Liver (tissue), 3 donors: ENCODE data around the gene GNAO1.

Source experiments
- HNF4A ChIP-seq, 2 donors: conservative IDR thresholded peaks; 2 replicates each; pipeline ENCODE4 v1.6.1; 2016; ENCODE audit warnings: antibody characterized with exemption in 2 of 2, mild to moderate bottlenecking in 2 of 2
- RAD21 ChIP-seq, 2 donors: IDR thresholded peaks; 2 replicates each; pipeline ENCODE4 v1.6.1; 2016; ENCODE audit warnings: antibody characterized with exemption in 2 of 2, mild to moderate bottlenecking in 2 of 2
- SP1 ChIP-seq: IDR thresholded peaks from 2 replicates; pipeline ENCODE4 v1.6.1; 2018; ENCODE audit warnings: antibody characterized with exemption, mild to moderate bottlenecking
- TAF1 ChIP-seq: conservative IDR thresholded peaks from 2 replicates; pipeline ENCODE4 v1.6.1; 2016; ENCODE audit warnings: antibody characterized with exemption, mild to moderate bottlenecking
- YY1 ChIP-seq: IDR thresholded peaks from 2 replicates; pipeline ENCODE4 v1.6.1; 2016; ENCODE audit warnings: antibody characterized with exemption, mild to moderate bottlenecking
- TF ChIP-seq, protein P1 (sequence below): fragments of 150-350 bp; IDR thresholded peaks from 2 replicates; pipeline ENCODE4 v1.5.1; 2017; ENCODE audit warnings: improper control_type of control experiment, low read depth, low read length; ENCODE audit not compliant: missing input control
- TF ChIP-seq, protein P2 (sequence below): IDR thresholded peaks from 2 replicates; pipeline ENCODE4 v1.6.1; 2016; ENCODE audit warnings: antibody characterized with exemption
- TF ChIP-seq, protein P3 (sequence below): IDR thresholded peaks from 2 replicates; pipeline ENCODE4 v1.6.1; 2016; ENCODE audit warnings: antibody characterized with exemption, mild to moderate bottlenecking
- donor health status: healthy.
- donor health status: healthy.

DNA sequence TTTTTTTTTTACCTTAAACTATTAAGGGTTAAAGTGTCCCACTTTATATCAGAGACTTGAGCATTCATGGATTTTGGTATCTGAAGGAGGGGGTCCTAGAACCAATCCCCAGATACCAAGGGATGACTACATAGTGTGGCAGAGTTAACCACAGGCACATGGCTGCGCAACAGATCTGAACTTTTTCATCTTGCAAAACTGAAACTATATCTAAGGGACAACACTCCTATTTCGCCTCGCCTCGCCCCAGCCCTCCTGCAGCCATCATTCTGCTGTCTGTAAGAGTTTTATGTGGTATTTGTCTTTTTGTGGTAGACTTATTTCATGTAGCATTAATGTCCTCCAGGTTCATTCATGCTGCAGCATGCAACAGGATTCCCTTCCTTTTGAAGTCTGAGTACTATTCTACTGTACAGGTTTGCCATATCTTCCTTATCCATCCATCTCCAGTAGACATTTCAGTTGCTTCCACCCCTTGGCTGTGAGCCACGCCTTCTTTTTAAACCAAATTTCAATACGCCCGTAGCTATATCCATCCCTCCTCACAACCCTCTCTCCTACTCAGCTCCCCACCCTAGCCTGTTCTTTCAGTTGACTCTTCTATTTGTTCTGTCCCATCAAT is 180.8 kb downstream of the GNAO1 start:
- TF ChIP-seq, protein P1, sequence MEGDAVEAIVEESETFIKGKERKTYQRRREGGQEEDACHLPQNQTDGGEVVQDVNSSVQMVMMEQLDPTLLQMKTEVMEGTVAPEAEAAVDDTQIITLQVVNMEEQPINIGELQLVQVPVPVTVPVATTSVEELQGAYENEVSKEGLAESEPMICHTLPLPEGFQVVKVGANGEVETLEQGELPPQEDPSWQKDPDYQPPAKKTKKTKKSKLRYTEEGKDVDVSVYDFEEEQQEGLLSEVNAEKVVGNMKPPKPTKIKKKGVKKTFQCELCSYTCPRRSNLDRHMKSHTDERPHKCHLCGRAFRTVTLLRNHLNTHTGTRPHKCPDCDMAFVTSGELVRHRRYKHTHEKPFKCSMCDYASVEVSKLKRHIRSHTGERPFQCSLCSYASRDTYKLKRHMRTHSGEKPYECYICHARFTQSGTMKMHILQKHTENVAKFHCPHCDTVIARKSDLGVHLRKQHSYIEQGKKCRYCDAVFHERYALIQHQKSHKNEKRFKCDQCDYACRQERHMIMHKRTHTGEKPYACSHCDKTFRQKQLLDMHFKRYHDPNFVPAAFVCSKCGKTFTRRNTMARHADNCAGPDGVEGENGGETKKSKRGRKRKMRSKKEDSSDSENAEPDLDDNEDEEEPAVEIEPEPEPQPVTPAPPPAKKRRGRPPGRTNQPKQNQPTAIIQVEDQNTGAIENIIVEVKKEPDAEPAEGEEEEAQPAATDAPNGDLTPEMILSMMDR = no peak
- TF ChIP-seq TAF1 = no peak
- TF ChIP-seq, protein P2, sequence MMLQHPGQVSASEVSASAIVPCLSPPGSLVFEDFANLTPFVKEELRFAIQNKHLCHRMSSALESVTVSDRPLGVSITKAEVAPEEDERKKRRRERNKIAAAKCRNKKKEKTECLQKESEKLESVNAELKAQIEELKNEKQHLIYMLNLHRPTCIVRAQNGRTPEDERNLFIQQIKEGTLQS = no peak
- no peak for TF ChIP-seq YY1
- no peak for TF ChIP-seq HNF4A (conservative IDR thresholded peaks at IDR 0.05)
- no peak for TF ChIP-seq RAD21 (IDR thresholded peaks at IDR 0.05)
- TF ChIP-seq, protein P3, sequence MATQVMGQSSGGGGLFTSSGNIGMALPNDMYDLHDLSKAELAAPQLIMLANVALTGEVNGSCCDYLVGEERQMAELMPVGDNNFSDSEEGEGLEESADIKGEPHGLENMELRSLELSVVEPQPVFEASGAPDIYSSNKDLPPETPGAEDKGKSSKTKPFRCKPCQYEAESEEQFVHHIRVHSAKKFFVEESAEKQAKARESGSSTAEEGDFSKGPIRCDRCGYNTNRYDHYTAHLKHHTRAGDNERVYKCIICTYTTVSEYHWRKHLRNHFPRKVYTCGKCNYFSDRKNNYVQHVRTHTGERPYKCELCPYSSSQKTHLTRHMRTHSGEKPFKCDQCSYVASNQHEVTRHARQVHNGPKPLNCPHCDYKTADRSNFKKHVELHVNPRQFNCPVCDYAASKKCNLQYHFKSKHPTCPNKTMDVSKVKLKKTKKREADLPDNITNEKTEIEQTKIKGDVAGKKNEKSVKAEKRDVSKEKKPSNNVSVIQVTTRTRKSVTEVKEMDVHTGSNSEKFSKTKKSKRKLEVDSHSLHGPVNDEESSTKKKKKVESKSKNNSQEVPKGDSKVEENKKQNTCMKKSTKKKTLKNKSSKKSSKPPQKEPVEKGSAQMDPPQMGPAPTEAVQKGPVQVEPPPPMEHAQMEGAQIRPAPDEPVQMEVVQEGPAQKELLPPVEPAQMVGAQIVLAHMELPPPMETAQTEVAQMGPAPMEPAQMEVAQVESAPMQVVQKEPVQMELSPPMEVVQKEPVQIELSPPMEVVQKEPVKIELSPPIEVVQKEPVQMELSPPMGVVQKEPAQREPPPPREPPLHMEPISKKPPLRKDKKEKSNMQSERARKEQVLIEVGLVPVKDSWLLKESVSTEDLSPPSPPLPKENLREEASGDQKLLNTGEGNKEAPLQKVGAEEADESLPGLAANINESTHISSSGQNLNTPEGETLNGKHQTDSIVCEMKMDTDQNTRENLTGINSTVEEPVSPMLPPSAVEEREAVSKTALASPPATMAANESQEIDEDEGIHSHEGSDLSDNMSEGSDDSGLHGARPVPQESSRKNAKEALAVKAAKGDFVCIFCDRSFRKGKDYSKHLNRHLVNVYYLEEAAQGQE = no peak
- TF ChIP-seq SP1 = no peak
